ENCODE results near the gene RFTN1. TPM values are rescaled to one million over a fixed set of nuclear protein-coding genes. Genes with fewer than 3 reads are reported as not detected.

Gene RFTN1
- polyA plus RNA-seq, 3 donors = 17.4 to 28.0 (median 27.2) TPM

DNA sequence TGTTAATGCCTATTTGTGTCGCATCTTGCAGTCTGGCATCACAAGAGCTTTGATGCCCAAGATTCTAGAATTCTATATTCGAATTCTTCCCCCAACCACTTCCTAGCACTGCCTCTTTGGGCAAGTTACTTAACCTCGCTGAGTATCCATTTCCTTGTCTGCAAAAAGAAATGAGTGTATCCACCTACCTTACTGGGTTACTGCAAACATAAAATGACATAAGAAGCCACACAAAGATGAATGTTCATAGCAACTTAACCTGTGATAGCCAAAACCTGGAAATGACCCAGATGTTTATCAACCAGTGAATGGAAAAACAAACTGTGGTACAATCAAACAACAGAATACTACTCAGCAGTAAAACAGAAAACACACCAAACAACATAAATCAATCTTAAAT, 24.9 kb downstream of the RFTN1 start:
- Histone ChIP-seq H3K27me3 (ENCODE audit: control insufficient read depth in 2 of 2, insufficient read depth in 2 of 2, low read length in 2 of 2) (no peaks in the 10 kb centered on the region), H3K36me3 (replicated peaks in 1 of 2; ENCODE audit: control insufficient read depth in 1 of 2, insufficient read depth in 2 of 2, low read length in 2 of 2) (peaks cover 9 to 66% of the 10 kb centered on the region in 2 donors), H4K20me1 (ENCODE audit: insufficient read depth, low read length) (no peaks in the 10 kb centered on the region), H3K4me1 (ENCODE audit: control insufficient read depth in 1 of 2, insufficient read depth in 2 of 2, low read length in 2 of 2) (peaks cover 0 to 2% of the 10 kb centered on the region in 2 donors), H3K79me2 (ENCODE audit: insufficient read depth, low read length) (no peaks in the 10 kb centered on the region), H3K4me3 (replicated peaks in 1 of 3; ENCODE audit: low read depth in 2 of 3, low read length in 3 of 3) (no peak overlapping the region), H3K4me2 (replicated peaks; ENCODE audit: extremely low read depth, low read length, poor library complexity, severe bottlenecking) (no peak overlapping the region), H3K9me3 (replicated peaks in 1 of 2; ENCODE audit: control insufficient read depth in 1 of 2, insufficient read depth in 1 of 2, low read length in 2 of 2) (no peaks in the 10 kb centered on the region), H3K9ac (ENCODE audit: insufficient read depth, low read length, poor library complexity, severe bottlenecking) (no peak overlapping the region), H2AFZ (ENCODE audit: insufficient read depth, low read depth, low read length, poor library complexity, severe bottlenecking) (no peak overlapping the region), H3K27ac (ENCODE audit: low read depth in 1 of 2, low read length in 2 of 2) (no peak overlapping the region)
- DNase-seq = no peak
- no peak for TF ChIP-seq CTCF (IDR thresholded peaks at IDR 0.05)
- H3K4me3 Mint-ChIP-seq = no peak overlapping the region
- peaks cover 0 to 2% (median 0%) of the 10 kb centered on the region in 7 donors for H3K9me3 Mint-ChIP-seq
- no peaks in the 10 kb centered on the region for H3K27me3 Mint-ChIP-seq (ENCODE audit: low read depth in 3 of 3)
- peaks cover 6% of the 10 kb centered on the region for H3K4me1 Mint-ChIP-seq
- 88% methylated on average over 2 of the region's 3 CpGs for WGBS (ENCODE audit: insufficient coverage)
- intact Hi-C loops (cut with micrococcal nuclease) = no loop called here
- H3K36me3 Mint-ChIP-seq = peaks cover 58 to 76% of the 10 kb centered on the region in 2 donors
- H3K27ac Mint-ChIP-seq = no peak overlapping the region

DNA sequence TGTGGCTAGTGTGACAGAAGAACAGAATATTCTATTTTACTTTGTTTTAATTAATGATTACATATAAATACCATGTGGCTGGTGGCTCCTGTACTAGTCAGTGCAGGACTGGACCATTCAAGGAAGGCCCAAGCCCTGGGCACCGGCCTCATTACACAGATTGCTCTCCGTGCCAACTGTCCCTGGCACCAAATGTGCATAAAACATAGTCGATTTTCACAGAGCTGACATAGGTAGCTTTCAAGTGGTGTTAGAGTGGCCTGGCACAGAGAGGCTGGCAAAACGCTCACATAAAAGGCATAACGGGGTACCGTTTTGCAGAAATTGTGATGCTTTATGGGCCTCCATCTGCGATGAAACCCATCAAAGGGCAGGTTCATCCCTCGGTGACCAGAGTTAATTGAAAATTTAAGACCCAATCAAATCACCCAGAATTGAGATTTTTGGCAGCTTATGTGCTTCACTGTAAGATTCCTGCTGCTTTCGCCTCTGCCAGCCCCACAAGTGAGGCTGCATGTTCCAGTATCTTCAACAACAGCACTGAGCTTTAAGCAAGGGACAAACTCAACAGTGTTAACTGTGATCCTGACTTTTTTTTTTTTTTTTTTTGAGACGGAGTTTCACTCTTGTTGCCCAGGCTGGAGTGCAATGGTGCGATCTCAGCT, 25.9 kb downstream of the RFTN1 start:
- Mint-ChIP-seq H3K9me3 (peaks cover 0 to 2% (median 0%) of the 10 kb centered on the region in 7 donors), H3K27ac (no peak overlapping the region), H3K4me3 (no peak overlapping the region), H3K27me3 (ENCODE audit: low read depth in 3 of 3) (peaks cover 0 to 3% (median 0%) of the 10 kb centered on the region in 3 donors), H3K36me3 (peaks cover 55 to 66% of the 10 kb centered on the region in 2 donors), H3K4me1 (peaks cover 16% of the 10 kb centered on the region)
- Histone ChIP-seq H4K20me1 (ENCODE audit: insufficient read depth, low read length) (no peaks in the 10 kb centered on the region), H3K27me3 (ENCODE audit: control insufficient read depth in 2 of 2, insufficient read depth in 2 of 2, low read length in 2 of 2) (no peaks in the 10 kb centered on the region), H3K9me3 (replicated peaks in 1 of 2; ENCODE audit: control insufficient read depth in 1 of 2, insufficient read depth in 1 of 2, low read length in 2 of 2) (no peaks in the 10 kb centered on the region), H3K4me2 (replicated peaks; ENCODE audit: extremely low read depth, low read length, poor library complexity, severe bottlenecking) (no peak overlapping the region), H3K4me1 (ENCODE audit: control insufficient read depth in 1 of 2, insufficient read depth in 2 of 2, low read length in 2 of 2) (peaks cover 8 to 12% of the 10 kb centered on the region in 2 donors), H2AFZ (ENCODE audit: insufficient read depth, low read depth, low read length, poor library complexity, severe bottlenecking) (no peak overlapping the region), H3K36me3 (replicated peaks in 1 of 2; ENCODE audit: control insufficient read depth in 1 of 2, insufficient read depth in 2 of 2, low read length in 2 of 2) (peaks cover 9 to 63% of the 10 kb centered on the region in 2 donors), H3K9ac (ENCODE audit: insufficient read depth, low read length, poor library complexity, severe bottlenecking) (no peak overlapping the region), H3K27ac (ENCODE audit: low read depth in 1 of 2, low read length in 2 of 2) (no peak overlapping the region), H3K4me3 (replicated peaks in 1 of 3; ENCODE audit: low read depth in 2 of 3, low read length in 3 of 3) (no peak overlapping the region), H3K79me2 (ENCODE audit: insufficient read depth, low read length) (no peaks in the 10 kb centered on the region)
- TF ChIP-seq CTCF (IDR thresholded peaks at IDR 0.05) = no peak
- no peak for DNase-seq
- 99% methylated on average over 9 of the region's 11 CpGs for WGBS (ENCODE audit: insufficient coverage)
- intact Hi-C loops (cut with micrococcal nuclease) = no loop called here
